AG04450 (cell line): Measurements from ENCODE around the gene CSTPP1. TPM values are rescaled to one million over a fixed set of nuclear protein-coding genes. Genes with fewer than 3 reads are reported as not detected.

Experiments
- CTCF ChIA-PET: fragments of 300-600, 350-600 bp; formaldehyde crosslinking; extraction: SDS; loops from one replicate; lab custom pipeline; 2022; ENCODE audit warnings: antibody characterized with exemption, inconsistent platforms; lab: Charles Lee
- POLR2A ChIA-PET: fragments of 350-600 bp; formaldehyde crosslinking; extraction: SDS; loops from one replicate; lab custom pipeline; 2021; ENCODE audit warnings: antibody characterized with exemption, inconsistent platforms; lab: Yijun Ruan, JAX
- DNase-seq: peaks from one replicate; pipeline ENCODE4 v3.0.0-alpha.2; 2011; ENCODE audit warnings: low read depth, low spot score
- H3K27ac ChIP-seq: one replicate; pipeline ENCODE4 v1.5.1; 2012; ENCODE audit warnings: low read depth, low read length, control low read depth
- H3K27me3 ChIP-seq: one replicate; pipeline ENCODE4 v1.6.0; 2012; ENCODE audit warnings: low read length; ENCODE audit not compliant: control insufficient read depth, insufficient read depth
- H3K4me3 ChIP-seq: 2 replicates; pipeline ENCODE4 v1.5.1; 2011; ENCODE audit warnings: mild to moderate bottlenecking, low read depth, low read length, control low read depth
- H3K9me3 ChIP-seq: 2 replicates; pipeline ENCODE4 v1.5.1; 2012; ENCODE audit warnings: low read length; ENCODE audit not compliant: control insufficient read depth, insufficient read depth
- CTCF ChIP-seq: IDR thresholded peaks from 2 replicates; pipeline ENCODE4 v1.5.1; 2011; ENCODE audit warnings: low read depth, low read length, control low read depth, inconsistent platforms
- polyA plus RNA-seq: library from polyadenylated mRNA; depleted of rRNA; stranded (reverse); fragments of >200 nt; gene quantifications from 2 replicates; pipeline ENCODE4 v1.2.3, GENCODE V29; 2011

The CSTPP1 gene
- polyA plus RNA-seq, 1 experiment, result 30.2 TPM

- Histone ChIP-seq H3K9me3 (no peaks in the 10 kb centered on the region; the same call in 1 of the 2 replicates), H3K27me3 (no peaks in the 10 kb centered on the region), H3K4me3 (no peak overlapping the region), H3K27ac (no peak overlapping the region)
- no peak for TF ChIP-seq CTCF
- DNase-seq, result no peak
- ChIA-PET CTCF (no interaction called here), POLR2A (no interaction called here)
These were observed 32.8 kb downstream of the CSTPP1 start for GRCh38 chr11:46969379-46969778.

- ChIA-PET CTCF (no interaction called here), POLR2A (no interaction called here)
- Histone ChIP-seq H3K27me3 (no peaks in the 10 kb centered on the region), H3K9me3 (no peaks in the 10 kb centered on the region), H3K27ac (no peak overlapping the region), H3K4me3 (no peak overlapping the region)
- TF ChIP-seq CTCF, result no peak
- no peak for DNase-seq
These were observed 34.5 kb downstream of the CSTPP1 start for GRCh38 chr11:46970913-46971625.

GRCh38 chr11:46972343-46972742 lies 35.8 kb downstream of the CSTPP1 start:
- CTCF ChIA-PET, result no interaction called here
- no peak for TF ChIP-seq CTCF
- H3K27me3 ChIP-seq, result no peaks in the 10 kb centered on the region
- H3K9me3 ChIP-seq, result no peaks in the 10 kb centered on the region
- POLR2A ChIA-PET, result no interaction called here
- no peak for DNase-seq
- H3K27ac ChIP-seq, result no peak overlapping the region
- H3K4me3 ChIP-seq, result no peak overlapping the region

GRCh38 chr11:46972821-46973220 lies 36.3 kb downstream of the CSTPP1 start:
- ChIA-PET CTCF (no interaction called here), POLR2A (no interaction called here)
- no peak for DNase-seq
- Histone ChIP-seq H3K27ac (no peak overlapping the region), H3K27me3 (no peaks in the 10 kb centered on the region), H3K9me3 (no peaks in the 10 kb centered on the region), H3K4me3 (no peak overlapping the region)
- no peak for TF ChIP-seq CTCF

GRCh38 chr11:46976182-46976854 lies 39.8 kb downstream of the CSTPP1 start:
- DNase-seq, result no peak
- H3K27me3 ChIP-seq, result no peaks in the 10 kb centered on the region
- ChIA-PET POLR2A (no interaction called here), CTCF (no interaction called here)
- no peaks in the 10 kb centered on the region for H3K9me3 ChIP-seq
- no peak for TF ChIP-seq CTCF
- no peak overlapping the region for H3K4me3 ChIP-seq
- H3K27ac ChIP-seq, result no peak overlapping the region
